Activated CD4-positive, alpha-beta memory T cell treated with anti-CD3 and anti-CD28 coated beads for 36 hours (primary cell): Measurements from ENCODE around the gene AGPS. TPM values are rescaled to one million over a fixed set of nuclear protein-coding genes. Genes with fewer than 3 reads are reported as not detected.

ENCODE experiments used
- CTCF ChIA-PET: fragments of 350-600 bp; sonication (Branson Sonifier 250); formaldehyde crosslinking; loops from one replicate; lab custom pipeline; 2021; ENCODE audit warnings: antibody characterized with exemption, inconsistent platforms; lab: Charles Lee
- POLR2A ChIA-PET: fragments of 350-600 bp; sonication (Branson Sonifier 250); formaldehyde crosslinking; loops from one replicate; lab custom pipeline; 2021; ENCODE audit warnings: antibody characterized with exemption; lab: Charles Lee
- DNase-seq: peaks from one replicate; pipeline ENCODE4 v3.0.0-alpha.2; 2020
- H3K27ac Mint-ChIP-seq: one replicate; pipeline ENCODE4 v1.8.0; 2021; ENCODE audit warnings: mixed read lengths
- H3K27me3 Mint-ChIP-seq: one replicate; pipeline ENCODE4 v1.8.0; 2021; ENCODE audit warnings: mixed read lengths
- H3K36me3 Mint-ChIP-seq: one replicate; pipeline ENCODE4 v1.8.0; 2021; ENCODE audit warnings: mixed read lengths
- H3K4me1 Mint-ChIP-seq: one replicate; pipeline ENCODE4 v1.8.0; 2021; ENCODE audit warnings: low read depth, mixed read lengths
- H3K4me3 Mint-ChIP-seq: one replicate; pipeline ENCODE4 v1.8.0; 2021; ENCODE audit warnings: mild to moderate bottlenecking, mixed read lengths
- H3K9me3 Mint-ChIP-seq: one replicate; pipeline ENCODE4 v1.8.0; 2021; ENCODE audit warnings: mixed read lengths
- intact Hi-C: fragments of 100-400 bp; cut with micrococcal nuclease; formaldehyde crosslinking; loops from one replicate; pipeline ENCODE4 v1.15.1; 2023
- total RNA-seq, 2 experiments: library from RNA; stranded (reverse); gene quantifications; one replicate each; pipeline ENCODE4 v1.2.3, GENCODE V29; 2021

Gene AGPS
- total RNA-seq, 2 experiments from 2014 or later, result 51.9 to 53.0 TPM

- no peak for DNase-seq
- POLR2A ChIA-PET, result interaction anchor here (0.9 kb wide), 1 partner anchor 156 kb away, joined by 3 read pairs; no protein-coding TSS in a partner anchor
- H3K4me1 Mint-ChIP-seq, result no peaks in the 10 kb centered on the region
- intact Hi-C loops, result no loop called here
- no peak overlapping the region for H3K27ac Mint-ChIP-seq
- no peak overlapping the region for H3K4me3 Mint-ChIP-seq
- H3K36me3 Mint-ChIP-seq, result no peaks in the 10 kb centered on the region
- peaks cover 3% of the 10 kb centered on the region for H3K27me3 Mint-ChIP-seq
- CTCF ChIA-PET, result no interaction called here
- H3K9me3 Mint-ChIP-seq, result no peaks in the 10 kb centered on the region
Observed at GRCh38 chr2:177568893-177569292, 176.3 kb downstream of the AGPS start.

GRCh38 chr2:177572236-177572671 is 179.7 kb downstream of the AGPS start:
- DNase-seq, result no peak
- H3K9me3 Mint-ChIP-seq, result no peaks in the 10 kb centered on the region
- ChIA-PET POLR2A (no interaction called here), CTCF (no interaction called here)
- intact Hi-C loops, result no loop called here
- no peaks in the 10 kb centered on the region for H3K36me3 Mint-ChIP-seq
- H3K4me3 Mint-ChIP-seq, result no peak overlapping the region
- H3K4me1 Mint-ChIP-seq, result no peaks in the 10 kb centered on the region
- H3K27me3 Mint-ChIP-seq, result peaks cover 3% of the 10 kb centered on the region
- no peak overlapping the region for H3K27ac Mint-ChIP-seq

- H3K36me3 Mint-ChIP-seq, result no peaks in the 10 kb centered on the region
- no peaks in the 10 kb centered on the region for H3K9me3 Mint-ChIP-seq
- H3K4me1 Mint-ChIP-seq, result no peaks in the 10 kb centered on the region
- ChIA-PET CTCF (no interaction called here), POLR2A (no interaction called here)
- intact Hi-C loops, result no loop called here
- no peak for DNase-seq
- H3K27ac Mint-ChIP-seq, result no peak overlapping the region
- peaks cover 3% of the 10 kb centered on the region for H3K27me3 Mint-ChIP-seq
- no peak overlapping the region for H3K4me3 Mint-ChIP-seq
Observed at GRCh38 chr2:177573120-177573519, 180.5 kb downstream of the AGPS start.

- no peak for DNase-seq
- Mint-ChIP-seq H3K27me3 (peaks cover 3% of the 10 kb centered on the region), H3K4me3 (no peak overlapping the region), H3K27ac (no peak overlapping the region), H3K4me1 (no peaks in the 10 kb centered on the region), H3K36me3 (no peaks in the 10 kb centered on the region), H3K9me3 (no peaks in the 10 kb centered on the region)
- ChIA-PET CTCF (no interaction called here), POLR2A (no interaction called here)
- intact Hi-C loops, result no loop called here
Observed at GRCh38 chr2:177574356-177574755, 181.8 kb downstream of the AGPS start.

- no peaks in the 10 kb centered on the region for H3K9me3 Mint-ChIP-seq
- no peak for DNase-seq
- ChIA-PET CTCF (no interaction called here), POLR2A (interaction anchor here (0.7 kb wide), 1 partner anchor 87 kb away, joined by 3 read pairs; no protein-coding TSS in a partner anchor)
- peaks cover 3% of the 10 kb centered on the region for H3K27me3 Mint-ChIP-seq
- H3K27ac Mint-ChIP-seq, result no peak overlapping the region
- H3K4me1 Mint-ChIP-seq, result no peaks in the 10 kb centered on the region
- no peaks in the 10 kb centered on the region for H3K36me3 Mint-ChIP-seq
- H3K4me3 Mint-ChIP-seq, result no peak overlapping the region
- intact Hi-C loops, result no loop called here
Observed at GRCh38 chr2:177575358-177575757, 182.8 kb downstream of the AGPS start.

- no peaks in the 10 kb centered on the region for H3K27me3 Mint-ChIP-seq
- H3K4me1 Mint-ChIP-seq, result no peaks in the 10 kb centered on the region
- POLR2A ChIA-PET, result no interaction called here
- no peaks in the 10 kb centered on the region for H3K9me3 Mint-ChIP-seq
- intact Hi-C loops, result no loop called here
- DNase-seq, result no peak
- no peak overlapping the region for H3K4me3 Mint-ChIP-seq
- H3K27ac Mint-ChIP-seq, result no peak overlapping the region
- CTCF ChIA-PET, result no interaction called here
- H3K36me3 Mint-ChIP-seq, result no peaks in the 10 kb centered on the region
Observed at GRCh38 chr2:177577075-177577474, 184.5 kb downstream of the AGPS start.

- H3K9me3 Mint-ChIP-seq, result no peaks in the 10 kb centered on the region
- H3K27ac Mint-ChIP-seq, result no peak overlapping the region
- CTCF ChIA-PET, result no interaction called here
- POLR2A ChIA-PET, result no interaction called here
- intact Hi-C loops, result no loop called here
- H3K27me3 Mint-ChIP-seq, result no peaks in the 10 kb centered on the region
- no peaks in the 10 kb centered on the region for H3K4me1 Mint-ChIP-seq
- no peak overlapping the region for H3K4me3 Mint-ChIP-seq
- no peak for DNase-seq
- H3K36me3 Mint-ChIP-seq, result no peaks in the 10 kb centered on the region
Observed at GRCh38 chr2:177578454-177578853, 185.9 kb downstream of the AGPS start.

- no peaks in the 10 kb centered on the region for H3K27me3 Mint-ChIP-seq
- CTCF ChIA-PET, result no interaction called here
- POLR2A ChIA-PET, result no interaction called here
- DNase-seq, result no peak
- no peaks in the 10 kb centered on the region for H3K36me3 Mint-ChIP-seq
- H3K9me3 Mint-ChIP-seq, result no peaks in the 10 kb centered on the region
- intact Hi-C loops, result no loop called here
- no peaks in the 10 kb centered on the region for H3K4me1 Mint-ChIP-seq
- no peak overlapping the region for H3K27ac Mint-ChIP-seq
- H3K4me3 Mint-ChIP-seq, result no peak overlapping the region
Observed at GRCh38 chr2:177579486-177580036, 187.0 kb downstream of the AGPS start.

GRCh38 chr2:177582000-177582399 is 189.4 kb downstream of the AGPS start:
- intact Hi-C loops, result no loop called here
- Mint-ChIP-seq H3K27ac (no peak overlapping the region), H3K4me3 (no peak overlapping the region), H3K4me1 (no peaks in the 10 kb centered on the region), H3K9me3 (no peaks in the 10 kb centered on the region), H3K27me3 (no peaks in the 10 kb centered on the region), H3K36me3 (no peaks in the 10 kb centered on the region)
- POLR2A ChIA-PET, result no interaction called here
- no peak for DNase-seq
- CTCF ChIA-PET, result no interaction called here

GRCh38 chr2:177584030-177584692 is 191.6 kb downstream of the AGPS start:
- Mint-ChIP-seq H3K36me3 (no peaks in the 10 kb centered on the region), H3K4me3 (no peak overlapping the region), H3K9me3 (no peaks in the 10 kb centered on the region), H3K4me1 (no peaks in the 10 kb centered on the region), H3K27ac (no peak overlapping the region), H3K27me3 (no peaks in the 10 kb centered on the region)
- ChIA-PET CTCF (interaction anchor here (1.7 kb wide), 1 partner anchor 249 kb away, joined by 5 read pairs; no protein-coding TSS in a partner anchor), POLR2A (no interaction called here)
- no peak for DNase-seq
- intact Hi-C loops, result no loop called here

- intact Hi-C loops, result no loop called here
- no peak overlapping the region for H3K4me3 Mint-ChIP-seq
- no peaks in the 10 kb centered on the region for H3K4me1 Mint-ChIP-seq
- no peak overlapping the region for H3K27ac Mint-ChIP-seq
- no peaks in the 10 kb centered on the region for H3K36me3 Mint-ChIP-seq
- ChIA-PET POLR2A (no interaction called here), CTCF (no interaction called here)
- DNase-seq, result no peak
- H3K27me3 Mint-ChIP-seq, result no peaks in the 10 kb centered on the region
- H3K9me3 Mint-ChIP-seq, result no peaks in the 10 kb centered on the region
Observed at GRCh38 chr2:177585234-177585863, 192.8 kb downstream of the AGPS start.

- Mint-ChIP-seq H3K27me3 (peaks cover 1% of the 10 kb centered on the region), H3K4me3 (no peak overlapping the region), H3K9me3 (no peaks in the 10 kb centered on the region), H3K36me3 (no peaks in the 10 kb centered on the region), H3K4me1 (no peaks in the 10 kb centered on the region), H3K27ac (no peak overlapping the region)
- DNase-seq, result no peak
- POLR2A ChIA-PET, result no interaction called here
- CTCF ChIA-PET, result interaction anchor here (0.7 kb wide), 1 partner anchor 251 kb away, joined by 3 read pairs; no protein-coding TSS in a partner anchor
- intact Hi-C loops, result no loop called here
Observed at GRCh38 chr2:177586154-177586553, 193.6 kb downstream of the AGPS start.
